Measurements from ENCODE around the gene WTAP. TPM values are rescaled to one million over a fixed set of nuclear protein-coding genes. Genes with fewer than 3 reads are reported as not detected.
A peak's percentile ranks its signal among the peaks of the same experiment; 100 is the strongest.
"Not testable (repeated sequence)": the region's sequence is repeated elsewhere in the genome, so short reads cannot be mapped to it uniquely, and the experiment has no call there.

WTAP gene
- total RNA-seq, 1 donor from 2014 or later, result 88.3 TPM

GRCh38 chr6:159716247-159717096, 10.8 kb upstream of the WTAP start:
- H3K36me3 ChIP-seq (ENCODE audit: control insufficient read depth, insufficient read depth, low read length), result no peaks in the 10 kb centered on the region
- TF ChIP-seq, protein P1, sequence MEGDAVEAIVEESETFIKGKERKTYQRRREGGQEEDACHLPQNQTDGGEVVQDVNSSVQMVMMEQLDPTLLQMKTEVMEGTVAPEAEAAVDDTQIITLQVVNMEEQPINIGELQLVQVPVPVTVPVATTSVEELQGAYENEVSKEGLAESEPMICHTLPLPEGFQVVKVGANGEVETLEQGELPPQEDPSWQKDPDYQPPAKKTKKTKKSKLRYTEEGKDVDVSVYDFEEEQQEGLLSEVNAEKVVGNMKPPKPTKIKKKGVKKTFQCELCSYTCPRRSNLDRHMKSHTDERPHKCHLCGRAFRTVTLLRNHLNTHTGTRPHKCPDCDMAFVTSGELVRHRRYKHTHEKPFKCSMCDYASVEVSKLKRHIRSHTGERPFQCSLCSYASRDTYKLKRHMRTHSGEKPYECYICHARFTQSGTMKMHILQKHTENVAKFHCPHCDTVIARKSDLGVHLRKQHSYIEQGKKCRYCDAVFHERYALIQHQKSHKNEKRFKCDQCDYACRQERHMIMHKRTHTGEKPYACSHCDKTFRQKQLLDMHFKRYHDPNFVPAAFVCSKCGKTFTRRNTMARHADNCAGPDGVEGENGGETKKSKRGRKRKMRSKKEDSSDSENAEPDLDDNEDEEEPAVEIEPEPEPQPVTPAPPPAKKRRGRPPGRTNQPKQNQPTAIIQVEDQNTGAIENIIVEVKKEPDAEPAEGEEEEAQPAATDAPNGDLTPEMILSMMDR (IDR thresholded peaks at IDR 0.05; ENCODE audit: insufficient read depth, low read length, poor library complexity, severe bottlenecking), result no peak
- peak; percentile 72 for DNase-seq (ENCODE audit: low read depth)
- no peaks in the 10 kb centered on the region for H3K27me3 ChIP-seq (ENCODE audit: control insufficient read depth, insufficient read depth, low read length)
- no peak overlapping the region for H3K4me3 ChIP-seq (ENCODE audit: low read depth, low read length)

- no peak for DNase-seq (ENCODE audit: low read depth)
Observed at GRCh38 chr6:159718634-159719033, 8.7 kb upstream of the WTAP start.

DNA sequence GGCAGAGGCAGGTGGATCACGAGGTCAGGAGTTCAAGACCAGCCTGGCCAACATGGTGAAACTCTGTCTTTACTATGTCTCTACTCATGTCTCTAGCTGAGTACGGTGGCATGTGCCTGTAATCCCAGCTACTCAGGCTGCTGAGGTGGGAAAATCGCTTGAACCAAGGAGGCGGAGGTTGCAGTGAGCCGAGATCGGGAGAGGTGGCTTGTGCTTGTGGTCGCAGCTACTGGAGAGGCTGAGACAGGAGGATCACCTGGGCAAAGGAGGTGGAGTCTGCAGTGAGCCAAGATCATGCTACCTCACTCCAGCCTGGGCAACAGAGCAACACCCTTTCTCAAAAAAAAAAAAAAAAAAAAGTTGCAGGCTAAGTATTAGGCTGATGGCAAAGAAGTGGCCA, 8.0 kb upstream of the WTAP start:
- Histone ChIP-seq H3K36me3 (ENCODE audit: control insufficient read depth, insufficient read depth, low read length) (no peaks in the 10 kb centered on the region), H3K27me3 (ENCODE audit: control insufficient read depth, insufficient read depth, low read length) (no peaks in the 10 kb centered on the region), H3K4me3 (ENCODE audit: low read depth, low read length) (no peak overlapping the region)
- no peak for DNase-seq (ENCODE audit: low read depth)
- TF ChIP-seq, protein P1 (IDR thresholded peaks at IDR 0.05; ENCODE audit: insufficient read depth, low read length, poor library complexity, severe bottlenecking), result no peak

More at GRCh38 chr6:159718634-159719033, 8.7 kb upstream of the WTAP start:
- H3K27me3 ChIP-seq (ENCODE audit: control insufficient read depth, insufficient read depth, low read length), result no peaks in the 10 kb centered on the region
- no peaks in the 10 kb centered on the region for H3K36me3 ChIP-seq (ENCODE audit: control insufficient read depth, insufficient read depth, low read length)
- TF ChIP-seq, protein P1 (IDR thresholded peaks at IDR 0.05; ENCODE audit: insufficient read depth, low read length, poor library complexity, severe bottlenecking), result no peak
- H3K4me3 ChIP-seq (ENCODE audit: low read depth, low read length), result no peak overlapping the region

- H3K4me3 ChIP-seq (ENCODE audit: low read depth, low read length), result no peak overlapping the region
Observed at GRCh38 chr6:159720708-159721107, 6.6 kb upstream of the WTAP start.

GRCh38 chr6:159721981-159722380, 5.3 kb upstream of the WTAP start:
- H3K27me3 ChIP-seq (ENCODE audit: control insufficient read depth, insufficient read depth, low read length); H3K36me3 ChIP-seq (ENCODE audit: control insufficient read depth, insufficient read depth, low read length); DNase-seq (ENCODE audit: low read depth); H3K4me3 ChIP-seq (ENCODE audit: low read depth, low read length): not testable (repeated sequence)

More at GRCh38 chr6:159720708-159721107, 6.6 kb upstream of the WTAP start:
- no peak for DNase-seq (ENCODE audit: low read depth)
- Histone ChIP-seq H3K36me3 (ENCODE audit: control insufficient read depth, insufficient read depth, low read length) (no peaks in the 10 kb centered on the region), H3K27me3 (ENCODE audit: control insufficient read depth, insufficient read depth, low read length) (no peaks in the 10 kb centered on the region)
- TF ChIP-seq, protein P1 (IDR thresholded peaks at IDR 0.05; ENCODE audit: insufficient read depth, low read length, poor library complexity, severe bottlenecking), result peak; percentile 39

DNA sequence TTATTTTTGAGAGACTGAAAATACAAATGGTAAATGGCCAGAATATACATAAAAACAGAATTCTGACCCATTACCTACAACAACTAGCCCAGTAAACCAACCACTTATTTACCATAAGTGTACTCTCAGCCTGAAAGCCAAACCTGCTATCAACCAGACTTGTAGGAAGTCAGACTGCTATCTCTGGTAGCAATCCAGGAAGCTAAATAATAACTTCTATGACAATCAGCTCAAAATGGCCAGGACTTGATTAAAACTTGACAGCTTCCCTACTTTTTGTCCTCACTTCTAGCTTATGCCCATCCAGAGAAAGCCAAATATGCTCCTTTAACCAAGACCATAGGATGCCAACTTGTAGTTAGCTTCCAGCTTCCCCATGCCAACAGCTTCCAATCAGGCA, 4.7 kb upstream of the WTAP start:
- TF ChIP-seq, protein P1 (IDR thresholded peaks at IDR 0.05; ENCODE audit: insufficient read depth, low read length, poor library complexity, severe bottlenecking), result no peak
- DNase-seq (ENCODE audit: low read depth), result no peak
- Histone ChIP-seq H3K4me3 (ENCODE audit: low read depth, low read length) (no peak overlapping the region), H3K27me3 (ENCODE audit: control insufficient read depth, insufficient read depth, low read length) (no peaks in the 10 kb centered on the region), H3K36me3 (ENCODE audit: control insufficient read depth, insufficient read depth, low read length) (no peaks in the 10 kb centered on the region)
